ENCODE data around the gene ANKRD13B.

DNA sequence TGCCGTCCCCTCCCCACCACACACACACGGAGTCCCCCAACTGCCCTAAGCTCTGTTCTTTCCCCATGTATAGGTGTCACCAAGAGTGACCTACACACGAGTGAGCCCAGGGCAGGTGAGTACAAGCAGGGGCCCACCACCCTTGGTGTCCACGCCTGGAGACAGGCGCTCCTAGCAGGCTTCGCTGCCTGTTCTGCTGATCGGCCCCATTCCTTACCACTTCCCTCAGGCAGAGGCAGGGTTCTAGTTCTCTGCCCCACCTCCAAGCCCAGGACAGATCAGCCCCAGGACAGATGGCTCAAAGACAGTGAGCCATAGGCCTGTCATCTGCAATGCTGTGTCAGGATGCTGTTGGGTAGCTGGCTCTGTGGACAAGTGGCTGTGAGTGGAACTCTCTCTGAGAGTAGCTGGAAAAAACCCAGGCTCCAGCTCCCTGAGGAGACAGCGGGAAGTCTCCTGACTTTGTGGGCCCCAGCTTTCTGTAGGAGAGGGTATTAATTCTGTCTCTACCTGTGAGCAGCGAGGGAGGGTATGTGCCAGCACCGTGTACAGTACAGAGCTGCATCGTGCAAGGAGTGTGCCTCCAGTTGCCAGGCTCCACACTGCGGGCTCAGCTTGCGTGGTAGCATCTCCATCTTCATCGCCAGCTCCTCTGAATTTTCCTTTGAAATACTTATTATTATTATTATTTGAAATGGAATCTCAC is 23.5 kb upstream of the ANKRD13B start:
- TF ChIP-seq CTCF (IDR thresholded peaks at IDR 0.05; ENCODE audit: insufficient read depth, low read depth, low read length): no peak
- TF ChIP-seq EZH2 (IDR thresholded peaks at IDR 0.05; ENCODE audit: insufficient read depth, low read length): no peak

All from astrocyte (in vitro differentiated cells and primary cell).